Parathyroid adenoma (tissue), 2 donors: ENCODE results near the gene RIF1.
A peak's percentile ranks its signal among the peaks of the same experiment; 100 is the strongest.
"Not testable (repeated sequence)": the region's sequence is repeated elsewhere in the genome, so short reads cannot be mapped to it uniquely, and the experiment has no call there.

Experiments
- H2AFZ ChIP-seq: fragments of 300-600 bp; sonication (generic); one replicate; pipeline ENCODE4 v1.7.0; 2017; ENCODE audit warnings: antibody characterized with exemption, mild to moderate bottlenecking
- H3K27ac ChIP-seq: fragments of 300-600 bp; sonication (generic); one replicate; pipeline ENCODE4 v1.7.0; 2017
- H3K27me3 ChIP-seq: fragments of 300-600 bp; sonication (generic); one replicate; pipeline ENCODE4 v1.7.0; 2017; ENCODE audit warnings: low read length; ENCODE audit not compliant: control insufficient read depth, insufficient read depth
- H3K36me3 ChIP-seq: fragments of 300-600 bp; sonication (generic); one replicate; pipeline ENCODE4 v1.7.0; 2017; ENCODE audit warnings: low read length; ENCODE audit not compliant: control insufficient read depth, insufficient read depth
- H3K4me1 ChIP-seq: fragments of 300-600 bp; sonication (generic); one replicate; pipeline ENCODE4 v1.7.0; 2017; ENCODE audit warnings: control low read depth
- H3K4me2 ChIP-seq: fragments of 300-600 bp; sonication (generic); one replicate; pipeline ENCODE4 v1.7.0; 2017; ENCODE audit warnings: low read length
- H3K4me3 ChIP-seq: fragments of 300-600 bp; sonication (generic); one replicate; pipeline ENCODE4 v1.7.0; 2017; ENCODE audit warnings: low read depth, low read length
- H3K79me2 ChIP-seq: fragments of 300-600 bp; sonication (generic); one replicate; pipeline ENCODE4 v1.7.0; 2017; ENCODE audit warnings: control low read depth
- H3K9ac ChIP-seq: fragments of 300-600 bp; sonication (generic); one replicate; pipeline ENCODE4 v1.7.0; 2017; ENCODE audit warnings: mild to moderate bottlenecking
- H3K9me3 ChIP-seq: fragments of 300-600 bp; sonication (generic); one replicate; pipeline ENCODE4 v1.7.0; 2017; ENCODE audit warnings: low read length; ENCODE audit not compliant: control insufficient read depth
- TF ChIP-seq, protein P1 (sequence below): fragments of 300-600 bp; sonication (generic); IDR thresholded peaks from one replicate; pipeline ENCODE4 v1.7.0; 2017; ENCODE audit warnings: antibody characterized with exemption, mild to moderate bottlenecking
- donor health status: primary hyperparathyroidism.

Gene RIF1

DNA sequence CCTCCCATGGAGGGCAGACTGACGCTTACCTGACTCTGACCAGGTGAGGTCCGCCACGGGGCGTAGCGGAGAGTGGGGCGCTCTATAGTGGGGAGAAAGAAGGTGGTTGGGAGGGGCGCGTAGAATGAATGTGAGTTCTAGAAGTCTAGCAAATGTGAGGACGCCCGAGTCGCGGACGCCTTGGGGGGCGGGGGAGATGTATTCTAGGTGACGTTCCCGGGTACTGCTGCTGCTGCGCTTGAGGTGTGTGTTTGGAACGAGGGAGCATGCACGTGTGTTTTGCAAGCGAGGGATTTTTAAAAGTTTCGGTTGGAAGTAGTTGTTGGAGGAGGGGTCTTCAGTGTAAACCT, 758 bp downstream of the RIF1 start:
- Histone ChIP-seq H3K79me2 (peaks cover 24% of the 10 kb centered on the region), H3K27me3 (no peaks in the 10 kb centered on the region), H3K9ac (peak overlapping the region; percentile 41), H3K27ac (peak overlapping the region; percentile 81), H3K4me2 (peak overlapping the region; percentile 63), H3K36me3 (no peaks in the 10 kb centered on the region), H3K4me3 (peak overlapping the region; percentile 89), H2AFZ (peak overlapping the region; percentile 90), H3K9me3 (no peaks in the 10 kb centered on the region), H3K4me1 (peaks cover 4% of the 10 kb centered on the region)
- TF ChIP-seq, protein P1, sequence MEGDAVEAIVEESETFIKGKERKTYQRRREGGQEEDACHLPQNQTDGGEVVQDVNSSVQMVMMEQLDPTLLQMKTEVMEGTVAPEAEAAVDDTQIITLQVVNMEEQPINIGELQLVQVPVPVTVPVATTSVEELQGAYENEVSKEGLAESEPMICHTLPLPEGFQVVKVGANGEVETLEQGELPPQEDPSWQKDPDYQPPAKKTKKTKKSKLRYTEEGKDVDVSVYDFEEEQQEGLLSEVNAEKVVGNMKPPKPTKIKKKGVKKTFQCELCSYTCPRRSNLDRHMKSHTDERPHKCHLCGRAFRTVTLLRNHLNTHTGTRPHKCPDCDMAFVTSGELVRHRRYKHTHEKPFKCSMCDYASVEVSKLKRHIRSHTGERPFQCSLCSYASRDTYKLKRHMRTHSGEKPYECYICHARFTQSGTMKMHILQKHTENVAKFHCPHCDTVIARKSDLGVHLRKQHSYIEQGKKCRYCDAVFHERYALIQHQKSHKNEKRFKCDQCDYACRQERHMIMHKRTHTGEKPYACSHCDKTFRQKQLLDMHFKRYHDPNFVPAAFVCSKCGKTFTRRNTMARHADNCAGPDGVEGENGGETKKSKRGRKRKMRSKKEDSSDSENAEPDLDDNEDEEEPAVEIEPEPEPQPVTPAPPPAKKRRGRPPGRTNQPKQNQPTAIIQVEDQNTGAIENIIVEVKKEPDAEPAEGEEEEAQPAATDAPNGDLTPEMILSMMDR = no peak

DNA sequence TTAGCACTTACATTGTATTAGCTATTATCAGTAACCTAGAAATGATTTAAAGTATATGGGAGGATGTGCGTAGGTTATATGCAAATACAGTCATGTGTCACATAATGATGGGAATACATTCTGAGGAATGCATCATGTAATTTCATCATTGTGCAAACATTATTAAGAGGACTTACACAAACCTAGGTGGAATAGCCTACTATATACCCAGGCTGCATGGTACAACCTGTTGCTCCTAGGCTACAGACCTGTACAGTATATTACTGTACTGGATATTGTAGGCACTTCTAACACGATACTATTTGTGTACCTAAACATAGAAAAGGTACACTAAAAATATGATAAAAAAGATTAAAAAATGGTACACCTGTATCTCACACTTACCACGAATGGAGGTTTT, 7.9 kb downstream of the RIF1 start:
- Histone ChIP-seq H3K4me3 (no peak overlapping the region), H3K4me2 (no peak overlapping the region), H3K36me3 (no peaks in the 10 kb centered on the region), H3K27me3 (no peaks in the 10 kb centered on the region), H3K27ac (no peak overlapping the region), H3K9me3 (no peaks in the 10 kb centered on the region), H2AFZ (no peak overlapping the region), H3K9ac (no peak overlapping the region), H3K4me1 (no peaks in the 10 kb centered on the region), H3K79me2 (peaks cover 10% of the 10 kb centered on the region)
- TF ChIP-seq, protein P1 = no peak

DNA sequence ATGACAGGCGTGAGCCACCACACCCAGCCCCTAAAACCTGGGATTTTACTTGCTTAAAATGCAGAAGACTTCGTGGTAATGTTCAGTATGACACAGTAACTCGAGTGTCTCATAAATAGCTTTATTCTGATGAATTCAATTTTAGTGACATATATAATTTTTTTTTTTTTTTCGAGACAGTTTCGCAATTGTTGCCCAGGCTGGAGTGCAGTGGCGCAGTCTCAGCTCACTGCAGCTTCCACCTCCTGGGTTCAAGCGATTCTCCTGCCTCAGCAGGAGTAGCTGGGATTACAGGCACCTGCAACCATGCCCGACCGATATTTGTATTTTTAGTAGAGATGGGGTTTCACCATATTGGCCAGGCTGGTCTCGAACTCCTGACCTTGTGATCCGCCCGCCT, 12.0 kb downstream of the RIF1 start:
- not testable (repeated sequence) for H3K4me2 ChIP-seq, H3K9ac ChIP-seq, H2AFZ ChIP-seq, H3K9me3 ChIP-seq, H3K4me1 ChIP-seq, H3K27ac ChIP-seq, H3K27me3 ChIP-seq, H3K36me3 ChIP-seq, H3K79me2 ChIP-seq, H3K4me3 ChIP-seq

DNA sequence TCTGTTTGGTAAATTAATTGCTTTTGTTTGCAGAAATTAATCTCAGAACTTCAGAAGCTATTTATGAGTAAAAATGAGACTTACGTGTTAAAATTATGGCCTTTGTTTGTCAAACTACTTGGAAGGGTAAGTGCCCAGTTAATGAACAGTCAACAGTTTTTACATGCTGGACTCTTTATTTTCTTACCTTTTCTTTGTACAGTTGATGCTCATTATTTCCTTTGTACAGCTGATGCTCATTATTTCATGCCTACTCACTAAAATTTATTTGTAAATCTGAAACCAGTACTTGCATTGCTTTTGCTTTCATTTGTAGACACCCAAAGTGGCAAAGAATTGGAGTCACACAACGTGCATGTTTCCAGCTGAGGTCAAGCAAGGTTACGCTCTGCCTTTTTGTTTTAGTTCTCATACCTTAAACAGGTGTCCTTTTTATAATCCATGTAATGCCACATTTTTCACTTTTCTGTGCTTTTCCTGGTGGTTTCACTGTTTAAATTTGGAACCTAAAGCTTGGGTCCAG, 13.3 kb downstream of the RIF1 start:
- Histone ChIP-seq H3K36me3 (no peaks in the 10 kb centered on the region), H3K79me2 (peaks cover 7% of the 10 kb centered on the region), H3K9me3 (no peaks in the 10 kb centered on the region), H3K4me3 (no peak overlapping the region), H3K9ac (no peak overlapping the region), H3K27ac (no peak overlapping the region), H3K27me3 (no peaks in the 10 kb centered on the region), H3K4me2 (no peak overlapping the region), H3K4me1 (no peaks in the 10 kb centered on the region), H2AFZ (no peak overlapping the region)
- TF ChIP-seq, protein P1 = no peak

DNA sequence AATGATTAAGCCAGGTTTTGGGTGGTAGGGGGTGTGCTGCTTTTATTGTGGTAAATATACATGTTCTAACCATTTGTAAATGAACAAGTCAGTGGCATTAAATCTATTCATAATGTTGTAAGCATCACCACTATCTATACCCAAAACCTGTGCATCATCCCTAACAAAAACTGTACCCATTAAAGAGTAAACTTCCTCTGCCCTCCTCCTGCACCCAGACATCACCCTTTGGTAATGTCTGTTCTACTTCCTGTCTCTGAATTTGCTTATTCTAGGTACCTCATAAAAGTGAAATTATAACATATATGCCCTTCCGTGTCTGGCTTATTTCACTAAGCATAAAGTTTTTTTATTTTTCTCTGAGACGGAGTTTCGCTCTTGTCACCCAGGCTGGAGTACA, 14.1 kb downstream of the RIF1 start:
- Histone ChIP-seq H3K4me3 (no peak overlapping the region), H3K27me3 (no peaks in the 10 kb centered on the region), H3K9ac (no peak overlapping the region), H3K36me3 (no peaks in the 10 kb centered on the region), H3K4me1 (no peaks in the 10 kb centered on the region), H3K27ac (no peak overlapping the region), H3K9me3 (no peaks in the 10 kb centered on the region), H2AFZ (no peak overlapping the region), H3K79me2 (peaks cover 7% of the 10 kb centered on the region), H3K4me2 (no peak overlapping the region)
- TF ChIP-seq, protein P1 = no peak
